ENCODE measurements around the gene MAP4K1.

Gene MAP4K1

GRCh38 chr19:38661136-38661535 is 43.4 kb upstream of the MAP4K1 start:
- Histone ChIP-seq H3K4me1 (peaks cover 24 to 100% (median 96%) of the 10 kb centered on the region in 4 donors), H3K4me3 (no peak overlapping the region), H3K36me3 (peaks cover 0 to 6% (median 2%) of the 10 kb centered on the region in 3 donors), H3K27me3 (no peaks in the 10 kb centered on the region), H3K27ac (peak overlapping the region; percentile 94 to 97), H3K9me3 (no peaks in the 10 kb centered on the region)
- DNase-seq: no peak
- intact Hi-C loops (cut with DNase I; ENCODE audit: low total_unique reads): no loop called here
- TF ChIP-seq CTCF (IDR thresholded peaks at IDR 0.05): no peak

- intact Hi-C loops (cut with DNase I; ENCODE audit: low total_unique reads): no loop called here
- Histone ChIP-seq H3K27ac (peak overlapping the region; percentile 94 to 97), H3K4me1 (peaks cover 22 to 100% (median 96%) of the 10 kb centered on the region in 4 donors), H3K9me3 (no peaks in the 10 kb centered on the region), H3K27me3 (no peaks in the 10 kb centered on the region), H3K36me3 (peaks cover 0 to 6% (median 2%) of the 10 kb centered on the region in 3 donors), H3K4me3 (no peak overlapping the region)
- no peak for TF ChIP-seq CTCF (IDR thresholded peaks at IDR 0.05)
- DNase-seq: no peak
These were observed 43.0 kb upstream of the MAP4K1 start for GRCh38 chr19:38660724-38661123.

- intact Hi-C loops (cut with DNase I; ENCODE audit: low total_unique reads): loop anchor here (5.0 kb wide), 1 partner anchor 34 kb away; no protein-coding TSS in a partner anchor
- H3K27ac ChIP-seq: peak overlapping the region; percentile 94 to 97
These were observed 40.9 kb upstream of the MAP4K1 start for GRCh38 chr19:38658462-38659306.

GRCh38 chr19:38657633-38658222 is 40.0 kb upstream of the MAP4K1 start:
- Histone ChIP-seq H3K4me3 (peak overlapping the region in 1 of 2 donors; percentile 10), H3K27ac (peak overlapping the region; percentile 94 to 97), H3K36me3 (peaks cover 0 to 6% (median 2%) of the 10 kb centered on the region in 3 donors), H3K4me1 (peaks cover 4 to 100% (median 94%) of the 10 kb centered on the region in 4 donors), H3K27me3 (no peaks in the 10 kb centered on the region), H3K9me3 (no peaks in the 10 kb centered on the region)
- no peak for TF ChIP-seq CTCF (IDR thresholded peaks at IDR 0.05)
- intact Hi-C loops (cut with DNase I; ENCODE audit: low total_unique reads): loop anchor here (5.0 kb wide), 1 partner anchor 35 kb away; no protein-coding TSS in a partner anchor
- DNase-seq: no peak

More at GRCh38 chr19:38658462-38659306, 40.9 kb upstream of the MAP4K1 start:
- no peaks in the 10 kb centered on the region for H3K9me3 ChIP-seq
- DNase-seq: peak; percentile 56 to 82
- TF ChIP-seq CTCF (IDR thresholded peaks at IDR 0.05): no peak
- no peaks in the 10 kb centered on the region for H3K27me3 ChIP-seq
- H3K4me3 ChIP-seq: peak overlapping the region; percentile 27 to 32
- H3K36me3 ChIP-seq: peaks cover 0 to 6% (median 2%) of the 10 kb centered on the region in 3 donors
- H3K4me1 ChIP-seq: peaks cover 14 to 100% (median 96%) of the 10 kb centered on the region in 4 donors

GRCh38 chr19:38656171-38656981 is 38.6 kb upstream of the MAP4K1 start:
- intact Hi-C loops (cut with DNase I; ENCODE audit: low total_unique reads): loop anchor here (5.0 kb wide), 1 partner anchor 36 kb away; no protein-coding TSS in a partner anchor
- Histone ChIP-seq H3K27ac (peak overlapping the region; percentile 94 to 97), H3K36me3 (peaks cover 0 to 6% (median 2%) of the 10 kb centered on the region in 3 donors), H3K9me3 (no peaks in the 10 kb centered on the region), H3K4me3 (no peak overlapping the region), H3K4me1 (peaks cover 0 to 100% (median 94%) of the 10 kb centered on the region in 4 donors), H3K27me3 (no peaks in the 10 kb centered on the region)
- no peak for DNase-seq
- no peak for TF ChIP-seq CTCF (IDR thresholded peaks at IDR 0.05)

All from tibial artery (tissue), 4 donors.